ENCODE measurements around the gene ASTN1.

The ASTN1 gene

GRCh38 chr1:177132141-177132540 is 32.4 kb downstream of the ASTN1 start:
- no peak overlapping the region for H3K27ac ChIP-seq (ENCODE audit: low read depth, low read length)
- no peak overlapping the region for H2AFZ ChIP-seq (ENCODE audit: low read length, unreplicated experiment)
- no peaks in the 10 kb centered on the region for H3K36me3 ChIP-seq (ENCODE audit: insufficient read depth, low read length)
- H3K4me3 ChIP-seq (ENCODE audit: low read depth, low read length) = no peak overlapping the region
- no peaks in the 10 kb centered on the region for H3K79me2 ChIP-seq (ENCODE audit: control insufficient read depth, insufficient read depth, low read length, unreplicated experiment)
- no peaks in the 10 kb centered on the region for H3K4me1 ChIP-seq (ENCODE audit: control insufficient read depth, insufficient read depth, low read length, unreplicated experiment)
- no peaks in the 10 kb centered on the region for H3K27me3 ChIP-seq (ENCODE audit: insufficient read depth, low read length)

DNA sequence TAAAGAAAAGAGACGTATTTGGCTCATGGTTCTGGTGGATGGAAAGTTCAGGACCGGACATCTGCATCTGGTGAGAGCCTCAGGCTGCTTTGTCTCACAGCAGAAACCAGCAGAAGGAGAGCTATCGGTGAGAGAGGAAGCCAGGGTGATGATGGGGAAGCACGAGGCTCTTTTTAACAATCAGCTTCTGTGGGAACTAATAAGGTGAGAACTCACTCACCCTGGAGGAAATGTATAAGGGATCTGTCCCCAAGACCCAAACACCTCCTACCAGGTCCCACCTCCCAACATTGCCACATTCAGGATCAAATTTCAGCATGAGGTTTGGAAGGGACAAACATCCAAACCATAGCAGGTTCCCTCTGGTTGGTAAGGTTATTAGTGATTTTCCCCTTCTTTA is 32.8 kb downstream of the ASTN1 start:
- H3K27ac ChIP-seq (ENCODE audit: low read depth, low read length) = no peak overlapping the region
- no peak overlapping the region for H3K4me3 ChIP-seq (ENCODE audit: low read depth, low read length)
- H3K36me3 ChIP-seq (ENCODE audit: insufficient read depth, low read length) = no peaks in the 10 kb centered on the region
- no peaks in the 10 kb centered on the region for H3K79me2 ChIP-seq (ENCODE audit: control insufficient read depth, insufficient read depth, low read length, unreplicated experiment)
- no peaks in the 10 kb centered on the region for H3K27me3 ChIP-seq (ENCODE audit: insufficient read depth, low read length)
- H3K4me1 ChIP-seq (ENCODE audit: control insufficient read depth, insufficient read depth, low read length, unreplicated experiment) = no peaks in the 10 kb centered on the region
- H2AFZ ChIP-seq (ENCODE audit: low read length, unreplicated experiment) = no peak overlapping the region

GRCh38 chr1:177130451-177130945 is 34.0 kb downstream of the ASTN1 start:
- H2AFZ ChIP-seq (ENCODE audit: low read length, unreplicated experiment) = no peak overlapping the region
- no peak overlapping the region for H3K27ac ChIP-seq (ENCODE audit: low read depth, low read length)
- no peaks in the 10 kb centered on the region for H3K27me3 ChIP-seq (ENCODE audit: insufficient read depth, low read length)
- no peak overlapping the region for H3K4me3 ChIP-seq (ENCODE audit: low read depth, low read length)
- H3K79me2 ChIP-seq (ENCODE audit: control insufficient read depth, insufficient read depth, low read length, unreplicated experiment) = no peaks in the 10 kb centered on the region
- H3K36me3 ChIP-seq (ENCODE audit: insufficient read depth, low read length) = no peaks in the 10 kb centered on the region
- H3K4me1 ChIP-seq (ENCODE audit: control insufficient read depth, insufficient read depth, low read length, unreplicated experiment) = no peaks in the 10 kb centered on the region

- H3K4me3 ChIP-seq (ENCODE audit: low read depth, low read length) = no peak overlapping the region
- H3K79me2 ChIP-seq (ENCODE audit: control insufficient read depth, insufficient read depth, low read length, unreplicated experiment) = no peaks in the 10 kb centered on the region
Measured at GRCh38 chr1:177128665-177129281, 35.7 kb downstream of the ASTN1 start.

GRCh38 chr1:177126267-177126666 is 38.2 kb downstream of the ASTN1 start:
- H3K27me3 ChIP-seq (ENCODE audit: insufficient read depth, low read length) = no peaks in the 10 kb centered on the region
- no peak overlapping the region for H3K27ac ChIP-seq (ENCODE audit: low read depth, low read length)
- no peaks in the 10 kb centered on the region for H3K36me3 ChIP-seq (ENCODE audit: insufficient read depth, low read length)
- no peak overlapping the region for H2AFZ ChIP-seq (ENCODE audit: low read length, unreplicated experiment)
- no peaks in the 10 kb centered on the region for H3K4me1 ChIP-seq (ENCODE audit: control insufficient read depth, insufficient read depth, low read length, unreplicated experiment)
- H3K4me3 ChIP-seq (ENCODE audit: low read depth, low read length) = no peak overlapping the region
- H3K79me2 ChIP-seq (ENCODE audit: control insufficient read depth, insufficient read depth, low read length, unreplicated experiment) = no peaks in the 10 kb centered on the region

More at GRCh38 chr1:177128665-177129281, 35.7 kb downstream of the ASTN1 start:
- Histone ChIP-seq H3K27me3 (ENCODE audit: insufficient read depth, low read length) (no peaks in the 10 kb centered on the region), H3K36me3 (ENCODE audit: insufficient read depth, low read length) (no peaks in the 10 kb centered on the region), H3K27ac (ENCODE audit: low read depth, low read length) (no peak overlapping the region), H3K4me1 (ENCODE audit: control insufficient read depth, insufficient read depth, low read length, unreplicated experiment) (no peaks in the 10 kb centered on the region), H2AFZ (ENCODE audit: low read length, unreplicated experiment) (no peak overlapping the region)

- H3K36me3 ChIP-seq (ENCODE audit: insufficient read depth, low read length) = no peaks in the 10 kb centered on the region
- no peak overlapping the region for H3K27ac ChIP-seq (ENCODE audit: low read depth, low read length)
- no peak overlapping the region for H2AFZ ChIP-seq (ENCODE audit: low read length, unreplicated experiment)
- no peaks in the 10 kb centered on the region for H3K4me1 ChIP-seq (ENCODE audit: control insufficient read depth, insufficient read depth, low read length, unreplicated experiment)
- H3K27me3 ChIP-seq (ENCODE audit: insufficient read depth, low read length) = no peaks in the 10 kb centered on the region
- H3K79me2 ChIP-seq (ENCODE audit: control insufficient read depth, insufficient read depth, low read length, unreplicated experiment) = no peaks in the 10 kb centered on the region
- H3K4me3 ChIP-seq (ENCODE audit: low read depth, low read length) = no peak overlapping the region
Measured at GRCh38 chr1:177124577-177125278, 39.8 kb downstream of the ASTN1 start.

DNA sequence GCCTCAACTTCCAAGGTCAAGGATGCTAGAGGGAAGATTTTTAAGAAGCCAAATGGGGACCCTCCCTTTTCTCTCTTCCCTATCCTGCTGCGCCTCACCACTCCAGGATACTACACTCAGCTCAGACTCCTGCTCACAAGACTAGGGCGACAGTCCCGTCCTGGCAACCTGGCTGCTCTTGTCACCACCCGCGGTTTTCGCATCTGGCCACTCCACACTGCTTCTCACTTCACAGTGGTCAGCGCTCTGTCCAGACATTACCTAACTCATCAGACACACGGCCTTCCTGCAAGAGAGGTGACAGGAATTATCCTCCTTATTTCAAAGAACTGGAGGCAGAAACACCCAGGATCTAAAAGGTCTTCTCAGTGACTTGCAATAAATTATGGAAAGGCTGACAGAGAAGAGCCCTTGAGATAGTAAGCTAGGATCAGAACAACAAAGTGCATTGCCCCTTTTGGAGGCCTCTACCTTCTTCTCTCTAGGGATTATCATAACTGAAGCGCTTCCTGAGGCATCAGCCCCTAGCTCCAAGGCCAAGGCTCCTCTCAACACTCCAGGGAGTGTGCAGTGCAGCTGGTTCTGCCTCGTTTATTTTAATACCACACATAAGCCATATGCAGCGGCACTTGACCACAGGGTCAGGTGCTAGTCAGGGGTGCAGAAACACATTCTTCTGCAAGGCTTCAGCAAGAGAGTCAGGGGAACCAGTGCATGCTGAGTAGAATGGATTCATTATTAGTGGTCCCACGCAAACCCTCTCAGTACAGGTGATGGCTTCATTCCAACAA is 41.9 kb downstream of the ASTN1 start:
- Histone ChIP-seq H3K27ac (ENCODE audit: low read depth, low read length) (no peak overlapping the region), H3K4me1 (ENCODE audit: control insufficient read depth, insufficient read depth, low read length, unreplicated experiment) (no peaks in the 10 kb centered on the region), H3K79me2 (ENCODE audit: control insufficient read depth, insufficient read depth, low read length, unreplicated experiment) (no peaks in the 10 kb centered on the region), H3K27me3 (ENCODE audit: insufficient read depth, low read length) (no peaks in the 10 kb centered on the region), H3K36me3 (ENCODE audit: insufficient read depth, low read length) (no peaks in the 10 kb centered on the region), H2AFZ (ENCODE audit: low read length, unreplicated experiment) (no peak overlapping the region), H3K4me3 (ENCODE audit: low read depth, low read length) (no peak overlapping the region)

DNA sequence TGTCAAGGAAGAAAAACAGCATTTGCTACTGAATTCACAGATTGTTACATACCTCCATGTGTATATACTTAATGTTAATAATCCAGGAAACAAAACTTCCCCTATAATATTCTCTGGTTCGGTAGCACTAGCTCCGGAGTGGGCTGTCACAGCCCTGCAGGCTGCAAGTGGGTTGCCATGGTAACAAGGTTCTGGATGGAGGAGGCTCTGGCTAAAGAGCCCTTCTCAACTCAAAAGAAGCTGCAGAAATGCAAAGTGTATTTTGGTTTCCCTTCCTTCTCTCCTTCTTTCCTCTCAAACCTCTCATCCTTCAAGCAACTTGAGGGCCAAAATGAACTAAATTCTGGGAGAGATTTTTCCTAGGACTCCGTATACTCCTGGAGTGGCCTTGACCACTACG is 45.2 kb downstream of the ASTN1 start:
- Histone ChIP-seq H3K27me3 (ENCODE audit: insufficient read depth, low read length) (no peaks in the 10 kb centered on the region), H3K4me3 (ENCODE audit: low read depth, low read length) (no peak overlapping the region), H3K36me3 (ENCODE audit: insufficient read depth, low read length) (no peaks in the 10 kb centered on the region), H3K79me2 (ENCODE audit: control insufficient read depth, insufficient read depth, low read length, unreplicated experiment) (no peaks in the 10 kb centered on the region), H3K4me1 (ENCODE audit: control insufficient read depth, insufficient read depth, low read length, unreplicated experiment) (no peaks in the 10 kb centered on the region), H3K27ac (ENCODE audit: low read depth, low read length) (no peak overlapping the region), H2AFZ (ENCODE audit: low read length, unreplicated experiment) (no peak overlapping the region)

DNA sequence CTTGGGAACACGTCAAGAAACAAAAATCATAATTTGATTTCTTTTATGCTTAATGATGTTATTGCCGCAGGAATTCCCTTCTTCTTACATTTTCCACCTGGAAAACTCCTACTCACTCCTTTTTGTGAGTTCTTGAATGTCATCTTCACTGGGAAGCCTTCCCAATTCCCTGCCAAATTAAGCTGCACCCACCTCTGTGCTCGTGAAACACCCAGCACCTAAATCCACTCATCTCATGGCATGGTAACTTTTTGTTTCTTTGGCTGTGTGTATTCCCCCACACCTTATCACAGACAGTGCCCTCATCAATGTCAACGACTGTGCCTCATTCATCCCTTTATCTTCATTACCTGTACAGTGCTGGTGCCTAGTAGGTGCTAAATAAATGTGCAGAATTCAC is 45.6 kb downstream of the ASTN1 start:
- Histone ChIP-seq H3K79me2 (ENCODE audit: control insufficient read depth, insufficient read depth, low read length, unreplicated experiment) (no peaks in the 10 kb centered on the region), H3K27ac (ENCODE audit: low read depth, low read length) (no peak overlapping the region), H2AFZ (ENCODE audit: low read length, unreplicated experiment) (no peak overlapping the region), H3K36me3 (ENCODE audit: insufficient read depth, low read length) (no peaks in the 10 kb centered on the region), H3K27me3 (ENCODE audit: insufficient read depth, low read length) (no peaks in the 10 kb centered on the region), H3K4me1 (ENCODE audit: control insufficient read depth, insufficient read depth, low read length, unreplicated experiment) (no peaks in the 10 kb centered on the region), H3K4me3 (ENCODE audit: low read depth, low read length) (no peak overlapping the region)

DNA sequence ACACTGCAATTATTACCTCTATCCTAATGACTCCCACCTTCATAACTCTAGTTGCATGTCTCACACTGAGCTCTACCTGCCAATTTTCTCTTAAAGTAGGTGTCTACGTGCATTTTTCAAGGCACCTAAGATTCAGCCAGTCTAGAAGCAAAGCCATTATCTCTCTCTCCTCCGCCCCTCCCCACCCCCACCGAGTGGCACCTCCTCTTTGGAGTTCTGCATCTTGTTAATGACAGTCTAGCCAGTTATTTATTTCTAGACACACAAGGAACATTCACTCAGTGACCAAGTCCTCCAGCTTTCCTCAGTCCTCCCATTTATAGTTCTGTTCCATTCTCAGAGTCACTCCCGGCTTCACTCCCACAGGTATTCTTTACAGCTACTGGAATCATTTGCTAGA is 47.6 kb downstream of the ASTN1 start:
- no peaks in the 10 kb centered on the region for H3K27me3 ChIP-seq (ENCODE audit: insufficient read depth, low read length)
- no peaks in the 10 kb centered on the region for H3K79me2 ChIP-seq (ENCODE audit: control insufficient read depth, insufficient read depth, low read length, unreplicated experiment)
- no peak overlapping the region for H3K27ac ChIP-seq (ENCODE audit: low read depth, low read length)
- H3K4me1 ChIP-seq (ENCODE audit: control insufficient read depth, insufficient read depth, low read length, unreplicated experiment) = no peaks in the 10 kb centered on the region
- no peak overlapping the region for H2AFZ ChIP-seq (ENCODE audit: low read length, unreplicated experiment)
- no peak overlapping the region for H3K4me3 ChIP-seq (ENCODE audit: low read depth, low read length)
- H3K36me3 ChIP-seq (ENCODE audit: insufficient read depth, low read length) = no peaks in the 10 kb centered on the region

Measured in ACC112 (cell line).